ENCODE measurements around the gene SCLY. TPM values are rescaled to one million over a fixed set of nuclear protein-coding genes. Genes with fewer than 3 reads are reported as not detected.

The SCLY gene
- total RNA-seq, 2 donors from 2014 or later, result 18.5 to 32.4 TPM

DNA sequence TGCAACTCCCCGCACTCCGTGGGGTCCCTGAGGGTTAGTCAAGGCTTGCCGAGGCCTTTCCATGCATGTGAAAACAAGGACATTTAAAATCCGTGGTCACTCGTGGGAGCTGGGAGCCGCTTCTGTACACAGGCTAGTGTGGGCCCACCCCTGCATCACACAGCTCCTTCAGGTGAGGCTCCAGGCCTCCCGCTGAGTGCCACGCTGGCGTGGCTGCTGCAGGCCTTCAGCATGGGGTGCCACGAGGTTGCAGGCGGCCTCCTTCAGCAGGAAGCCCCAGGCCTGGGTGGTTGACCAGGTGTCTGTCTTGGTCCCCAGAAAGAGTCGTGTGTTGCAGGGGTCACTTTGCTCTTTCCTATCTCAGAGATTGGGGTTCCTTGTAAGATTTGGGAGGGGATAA is 84.2 kb downstream of the SCLY start:
- Histone ChIP-seq H3K27me3 (no peaks in the 10 kb centered on the region), H3K4me1 (no peaks in the 10 kb centered on the region), H3K9me3 (no peaks in the 10 kb centered on the region), H3K36me3 (replicated peaks in 1 of 2; ENCODE audit: insufficient read depth in 1 of 2, low read depth in 2 of 2) (no peaks in the 10 kb centered on the region), H3K27ac (no peak overlapping the region), H3K4me3 (no peak overlapping the region)
- TF ChIP-seq POLR2A (IDR thresholded peaks at IDR 0.05), result no peak
- ATAC-seq (no peak), DNase-seq (no peak)
- intact Hi-C loops (cut with DNase I), result no loop called here
- WGBS, 2 donors, result 82 to 88% methylated on average over 8 to 12 of the region's 12 CpGs

- no peak overlapping the region for H3K27ac ChIP-seq
- no peaks in the 10 kb centered on the region for H3K27me3 ChIP-seq
- intact Hi-C loops (cut with DNase I), result no loop called here
- no peaks in the 10 kb centered on the region for H3K36me3 ChIP-seq (replicated peaks in 1 of 2; ENCODE audit: insufficient read depth in 1 of 2, low read depth in 2 of 2)
- H3K9me3 ChIP-seq, result no peaks in the 10 kb centered on the region
- DNase-seq, result no peak
- H3K4me1 ChIP-seq, result no peaks in the 10 kb centered on the region
- TF ChIP-seq POLR2A (IDR thresholded peaks at IDR 0.05), result no peak
- no peak overlapping the region for H3K4me3 ChIP-seq
- no peak for ATAC-seq
- WGBS, 2 donors, result 62 to 84% methylated on average over 4 to 12 of the region's 12 CpGs
Observed at GRCh38 chr2:238145851-238146250, 85.0 kb downstream of the SCLY start.

DNA sequence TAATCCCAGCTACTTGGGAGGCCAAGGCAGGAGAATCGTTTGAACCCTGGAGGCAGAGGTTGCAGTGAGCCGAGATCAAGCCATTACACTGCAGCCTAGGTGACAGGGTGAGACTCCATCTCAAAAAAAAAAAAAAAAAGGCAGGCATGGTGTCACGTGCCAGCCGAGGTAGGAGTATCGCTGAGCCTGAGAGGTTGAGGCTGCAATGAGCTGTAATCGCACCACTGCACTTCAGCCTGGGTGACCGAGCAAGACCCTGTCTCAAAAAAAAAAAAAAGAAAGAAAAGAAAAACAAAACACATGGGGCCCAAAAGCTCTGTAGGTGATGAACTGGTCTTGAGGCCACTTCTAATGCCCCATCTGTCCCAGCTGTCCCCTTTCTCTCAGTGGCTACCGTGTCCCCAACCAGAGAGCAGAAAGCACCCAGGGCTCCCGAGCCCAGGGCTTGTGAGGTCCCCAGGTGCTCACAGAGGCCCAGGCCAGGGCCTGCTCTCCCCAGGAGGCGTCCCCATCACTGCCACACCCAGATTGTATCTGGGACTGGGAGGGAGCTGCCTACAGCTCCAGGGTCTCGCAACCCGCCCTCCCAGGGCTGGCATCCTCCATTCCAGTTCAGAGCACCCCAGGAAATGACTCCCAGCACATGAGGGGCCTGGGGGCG is 86.2 kb downstream of the SCLY start:
- TF ChIP-seq POLR2A (IDR thresholded peaks at IDR 0.05), result no peak
- TF ChIP-seq, protein P1, sequence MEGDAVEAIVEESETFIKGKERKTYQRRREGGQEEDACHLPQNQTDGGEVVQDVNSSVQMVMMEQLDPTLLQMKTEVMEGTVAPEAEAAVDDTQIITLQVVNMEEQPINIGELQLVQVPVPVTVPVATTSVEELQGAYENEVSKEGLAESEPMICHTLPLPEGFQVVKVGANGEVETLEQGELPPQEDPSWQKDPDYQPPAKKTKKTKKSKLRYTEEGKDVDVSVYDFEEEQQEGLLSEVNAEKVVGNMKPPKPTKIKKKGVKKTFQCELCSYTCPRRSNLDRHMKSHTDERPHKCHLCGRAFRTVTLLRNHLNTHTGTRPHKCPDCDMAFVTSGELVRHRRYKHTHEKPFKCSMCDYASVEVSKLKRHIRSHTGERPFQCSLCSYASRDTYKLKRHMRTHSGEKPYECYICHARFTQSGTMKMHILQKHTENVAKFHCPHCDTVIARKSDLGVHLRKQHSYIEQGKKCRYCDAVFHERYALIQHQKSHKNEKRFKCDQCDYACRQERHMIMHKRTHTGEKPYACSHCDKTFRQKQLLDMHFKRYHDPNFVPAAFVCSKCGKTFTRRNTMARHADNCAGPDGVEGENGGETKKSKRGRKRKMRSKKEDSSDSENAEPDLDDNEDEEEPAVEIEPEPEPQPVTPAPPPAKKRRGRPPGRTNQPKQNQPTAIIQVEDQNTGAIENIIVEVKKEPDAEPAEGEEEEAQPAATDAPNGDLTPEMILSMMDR (IDR thresholded peaks at IDR 0.05), result no peak
- intact Hi-C loops (cut with DNase I), result no loop called here
- Histone ChIP-seq H3K4me3 (no peak overlapping the region), H3K9me3 (no peaks in the 10 kb centered on the region), H3K4me1 (no peaks in the 10 kb centered on the region), H3K36me3 (replicated peaks in 1 of 2; ENCODE audit: insufficient read depth in 1 of 2, low read depth in 2 of 2) (no peaks in the 10 kb centered on the region), H3K27ac (no peak overlapping the region), H3K27me3 (no peaks in the 10 kb centered on the region)
- 87 to 88% methylated on average over 12 to 13 of the region's 13 CpGs for WGBS, 2 donors
- no peak for DNase-seq
- ATAC-seq, result no peak

GRCh38 chr2:238148981-238149380 is 88.2 kb downstream of the SCLY start:
- intact Hi-C loops (cut with DNase I), result no loop called here
- Histone ChIP-seq H3K9me3 (no peaks in the 10 kb centered on the region), H3K4me3 (no peak overlapping the region), H3K36me3 (replicated peaks in 1 of 2; ENCODE audit: insufficient read depth in 1 of 2, low read depth in 2 of 2) (no peaks in the 10 kb centered on the region), H3K27me3 (no peaks in the 10 kb centered on the region), H3K27ac (no peak overlapping the region), H3K4me1 (no peaks in the 10 kb centered on the region)
- ATAC-seq, result no peak
- no peak for DNase-seq
- TF ChIP-seq, protein P1 (IDR thresholded peaks at IDR 0.05), result no peak
- no peak for TF ChIP-seq POLR2A (IDR thresholded peaks at IDR 0.05)
- 78 to 91% methylated on average over 8 to 15 of the region's 15 CpGs for WGBS, 2 donors

Small RNAs within 50 kb of the gene (small RNA-seq; reads per million reads assigned to genes)
- not detected for gene RNU6-1333P

Other genes starting within 250 kb of the SCLY start
- 10 to 100 TPM; 74.2 to 85.4 TPM for gene RAMP1, start 201.4 kb upstream of the SCLY start, total RNA-seq
- 10 to 100 TPM; 67.7 to 69.9 TPM for gene UBE2F, start 94.0 kb upstream of the SCLY start, total RNA-seq
- not detected for gene ESPNL, start 39.3 kb downstream of the SCLY start, total RNA-seq
- gene KLHL30, start 77.7 kb downstream of the SCLY start, total RNA-seq, result under 1 TPM; 0.26 to 0.66 TPM
- under 1 TPM in 1 of 2 donors, not detected in 1; 0.66 TPM for gene ERFE, start 98.0 kb downstream of the SCLY start, total RNA-seq
- gene ILKAP, start 142.7 kb downstream of the SCLY start, total RNA-seq, result 10 to 100 TPM; 22.8 to 44.8 TPM
- 10 to 100 TPM; 15.5 to 29.3 TPM for gene HES6, start 179.0 kb downstream of the SCLY start, total RNA-seq
- gene PER2, start 227.6 kb downstream of the SCLY start, total RNA-seq, result 10 to 100 TPM; 10.9 to 21.8 TPM